Upper lobe of left lung (tissue), 6 donors: ENCODE data around the gene ACTL8. TPM values are rescaled to one million over a fixed set of nuclear protein-coding genes. Genes with fewer than 3 reads are reported as not detected.

Source experiments
- ATAC-seq, 2 donors: fragments of 200-7000 bp; cut with Tn5 transposase; one replicate each; pipeline ENCODE4 v1.9.1; 2022; ENCODE audit warnings: mild to moderate bottlenecking in 2 of 2, moderate library complexity in 2 of 2; ENCODE audit not compliant: low FRiP score in 2 of 2
- DNase-seq, 2 donors: peaks; one replicate each; pipeline ENCODE4 v3.0.0-alpha.2; 2019 to 2020
- H3K27ac ChIP-seq, 4 donors: fragments of 200-600 bp; sonication (generic); one replicate each; pipeline ENCODE4 v1.5.1; 2016 to 2019
- H3K27me3 ChIP-seq, 4 donors: fragments of 200-600 bp; sonication (generic); one replicate each; pipeline ENCODE4 v1.5.1; 2017 to 2019
- H3K36me3 ChIP-seq, 4 donors: fragments of 200-600 bp; sonication (generic); one replicate each; pipeline ENCODE4 v1.5.1; 2016 to 2019
- H3K4me1 ChIP-seq, 4 donors: fragments of 200-600 bp; sonication (generic); one replicate each; pipeline ENCODE4 v1.5.1; 2018 to 2019
- H3K4me3 ChIP-seq, 4 donors: fragments of 200-600 bp; sonication (generic); one replicate each; pipeline ENCODE4 v1.5.1; 2017 to 2019; ENCODE audit warnings: mild to moderate bottlenecking in 2 of 4, moderate library complexity in 1 of 4
- H3K9me3 ChIP-seq, 4 donors: fragments of 200-600 bp; sonication (generic); one replicate each; pipeline ENCODE4 v1.5.1; 2018 to 2019
- CTCF ChIP-seq, 6 experiments: fragments of 450-650 bp in 4 of 6; fragments of 200-600 bp in 2 of 6; sonication (generic) in 2 of 6; IDR thresholded peaks; one replicate each; pipeline ENCODE4 v1.5.1; 2016 to 2019; ENCODE audit warnings: antibody characterized with exemption in 6 of 6
- EP300 ChIP-seq, 4 donors: sonication (generic); formaldehyde crosslinking; IDR thresholded peaks; one replicate each; pipeline ENCODE4 v1.5.1; 2017; ENCODE audit warnings: antibody characterized with exemption in 4 of 4, control low read depth in 2 of 4
- POLR2A ChIP-seq, 4 donors: fragments of 450-650 bp; IDR thresholded peaks; one replicate each; pipeline ENCODE4 v1.5.1; 2016 to 2017; ENCODE audit warnings: antibody characterized with exemption in 4 of 4, mild to moderate bottlenecking in 2 of 4
- POLR2AphosphoS5 ChIP-seq, 2 donors: sonication (generic); formaldehyde crosslinking; IDR thresholded peaks; one replicate each; pipeline ENCODE4 v1.5.1; 2017; ENCODE audit warnings: antibody characterized with exemption in 2 of 2
- WGBS, 2 donors: methylation state at CpG; one replicate each; pipeline ENCODE4 v1.1.5; 2017 to 2018; 5-methylcytosine and 5-hydroxymethylcytosine counted together
- total RNA-seq, 6 donors: library from RNA; depleted of rRNA in 4 of 6; stranded (reverse); fragments of >200 nt in 4 of 6; gene quantifications; one replicate each; pipeline versions ENCODE4 v1.1.0 to v1.2.1, GENCODE V29; 2016 to 2021
- donor health status: DM: no; HTN: no; CAD: no; lungs with moderate emphysema.
- donor health status: DM: no; HTN: yes; CAD: no; lungs with severe emphysema.

ACTL8 gene
- total RNA-seq, 6 donors from 2014 or later, result not detected

GRCh38 chr1:17711941-17712340, 43.2 kb upstream of the ACTL8 start:
- no peaks in the 10 kb centered on the region for H3K4me1 ChIP-seq
- H3K27ac ChIP-seq, result no peak overlapping the region
- DNase-seq (no peak), ATAC-seq (no peak)
- WGBS, 2 donors, result 82 to 83% methylated on average over 5 of the region's 5 CpGs
- no peaks in the 10 kb centered on the region for H3K27me3 ChIP-seq
- TF ChIP-seq POLR2A (IDR thresholded peaks at IDR 0.05), result no peak
- peaks cover 0 to 10% (median 2%) of the 10 kb centered on the region in 4 donors for H3K9me3 ChIP-seq
- H3K36me3 ChIP-seq, result no peaks in the 10 kb centered on the region
- H3K4me3 ChIP-seq, result no peak overlapping the region

- Histone ChIP-seq H3K27me3 (no peaks in the 10 kb centered on the region), H3K9me3 (peaks cover 0 to 10% (median 2%) of the 10 kb centered on the region in 4 donors), H3K4me3 (no peak overlapping the region), H3K27ac (no peak overlapping the region), H3K4me1 (no peaks in the 10 kb centered on the region), H3K36me3 (no peaks in the 10 kb centered on the region)
- TF ChIP-seq POLR2AphosphoS5 (IDR thresholded peaks at IDR 0.05) (no peak), POLR2A (IDR thresholded peaks at IDR 0.05) (no peak), EP300 (IDR thresholded peaks at IDR 0.05) (no peak), CTCF (IDR thresholded peaks at IDR 0.05) (no peak)
- no peak for ATAC-seq
- no peak for DNase-seq
- 70 to 72% methylated on average over 4 to 5 of the region's 5 CpGs for WGBS, 2 donors
These were observed 41.1 kb upstream of the ACTL8 start for GRCh38 chr1:17713993-17714392.

GRCh38 chr1:17717594-17718535, 37.3 kb upstream of the ACTL8 start:
- H3K4me1 ChIP-seq, result no peaks in the 10 kb centered on the region
- no peaks in the 10 kb centered on the region for H3K9me3 ChIP-seq
- WGBS, 2 donors, result 79% methylated on average over 15 to 25 of the region's 25 CpGs
- H3K27ac ChIP-seq, result no peak overlapping the region
- no peaks in the 10 kb centered on the region for H3K36me3 ChIP-seq
- TF ChIP-seq POLR2AphosphoS5 (IDR thresholded peaks at IDR 0.05), result no peak
- TF ChIP-seq CTCF (IDR thresholded peaks at IDR 0.05), result no peak
- no peak for TF ChIP-seq EP300 (IDR thresholded peaks at IDR 0.05)
- TF ChIP-seq POLR2A (IDR thresholded peaks at IDR 0.05), result no peak
- no peaks in the 10 kb centered on the region for H3K27me3 ChIP-seq
- DNase-seq (no peak), ATAC-seq (no peak)
- no peak overlapping the region for H3K4me3 ChIP-seq

- H3K27ac ChIP-seq, result no peak overlapping the region
- no peak for TF ChIP-seq POLR2AphosphoS5 (IDR thresholded peaks at IDR 0.05)
- TF ChIP-seq EP300 (IDR thresholded peaks at IDR 0.05), result no peak
- no peak for TF ChIP-seq CTCF (IDR thresholded peaks at IDR 0.05)
- TF ChIP-seq POLR2A (IDR thresholded peaks at IDR 0.05), result no peak
- no peaks in the 10 kb centered on the region for H3K9me3 ChIP-seq
- WGBS, 2 donors, result 72 to 82% methylated on average over 3 to 5 of the region's 5 CpGs
- no peak overlapping the region for H3K4me3 ChIP-seq
- DNase-seq (no peak), ATAC-seq (no peak)
- no peaks in the 10 kb centered on the region for H3K27me3 ChIP-seq
- H3K4me1 ChIP-seq, result no peaks in the 10 kb centered on the region
- H3K36me3 ChIP-seq, result no peaks in the 10 kb centered on the region
These were observed 35.3 kb upstream of the ACTL8 start for GRCh38 chr1:17719874-17720273.

GRCh38 chr1:17721444-17721843, 33.7 kb upstream of the ACTL8 start:
- H3K27me3 ChIP-seq, result no peaks in the 10 kb centered on the region
- no peak overlapping the region for H3K4me3 ChIP-seq
- 98 to 100% methylated on average over 2 of the region's 2 CpGs for WGBS, 2 donors
- H3K9me3 ChIP-seq, result no peaks in the 10 kb centered on the region
- H3K36me3 ChIP-seq, result no peaks in the 10 kb centered on the region
- H3K4me1 ChIP-seq, result no peaks in the 10 kb centered on the region
- DNase-seq, result no peak
- ATAC-seq, result no peak
- no peak for TF ChIP-seq POLR2AphosphoS5 (IDR thresholded peaks at IDR 0.05)
- no peak for TF ChIP-seq POLR2A (IDR thresholded peaks at IDR 0.05)
- no peak for TF ChIP-seq CTCF (IDR thresholded peaks at IDR 0.05)
- TF ChIP-seq EP300 (IDR thresholded peaks at IDR 0.05), result no peak
- no peak overlapping the region for H3K27ac ChIP-seq
